Smooth muscle cell (in vitro differentiated cells): ENCODE results near the gene WWC2. TPM values are rescaled to one million over a fixed set of nuclear protein-coding genes. Genes with fewer than 3 reads are reported as not detected.

Experiments used
- DNase-seq: peaks from one replicate; lab custom pipeline; 2025; ENCODE audit not compliant: unreplicated experiment; lab: John Stamatoyannopoulos, UW
- H2AFZ ChIP-seq: fragments of 200-600 bp; sonication (generic); 2 replicates; pipeline ENCODE4 v1.6.0; 2016; ENCODE audit warnings: antibody characterized with exemption, low read depth, mild to moderate bottlenecking
- H3F3A ChIP-seq: fragments of 200-600 bp; sonication (generic); 2 replicates; pipeline ENCODE4 v1.6.0; 2017; ENCODE audit warnings: antibody characterized with exemption, low read depth
- H3K27ac ChIP-seq: fragments of 200-600 bp; sonication (generic); 2 replicates; pipeline ENCODE4 v1.5.1; 2016; ENCODE audit warnings: low read depth, mild to moderate bottlenecking
- H3K27me3 ChIP-seq: fragments of 200-600 bp; sonication (generic); 2 replicates; pipeline ENCODE4 v1.6.1; 2016; ENCODE audit warnings: low read depth, mild to moderate bottlenecking
- H3K36me3 ChIP-seq: fragments of 200-600 bp; sonication (generic); 2 replicates; pipeline ENCODE4 v1.5.1; 2016; ENCODE audit warnings: low read depth
- H3K4me1 ChIP-seq: fragments of 200-600 bp; sonication (generic); 2 replicates; pipeline ENCODE4 v1.5.1; 2016; ENCODE audit warnings: low read depth
- H3K4me2 ChIP-seq: fragments of 200-600 bp; sonication (generic); 2 replicates; pipeline ENCODE4 v1.6.0; 2016; ENCODE audit warnings: mild to moderate bottlenecking
- H3K4me3 ChIP-seq: fragments of 200-600 bp; sonication (generic); 2 replicates; pipeline ENCODE4 v1.5.1; 2016; ENCODE audit warnings: mild to moderate bottlenecking
- H3K79me2 ChIP-seq: fragments of 200-600 bp; sonication (generic); 2 replicates; pipeline ENCODE4 v1.6.0; 2016; ENCODE audit warnings: low read depth, mild to moderate bottlenecking
- H3K9ac ChIP-seq: fragments of 200-600 bp; sonication (generic); 2 replicates; pipeline ENCODE4 v1.6.0; 2016; ENCODE audit warnings: low read depth
- H3K9me3 ChIP-seq: fragments of 200-600 bp; sonication (generic); replicated peaks from 2 replicates; pipeline ENCODE4 v1.5.1; 2016; ENCODE audit warnings: low read depth
- H4K20me1 ChIP-seq: fragments of 200-600 bp; sonication (generic); 2 replicates; pipeline ENCODE4 v1.6.0; 2016; ENCODE audit warnings: low read depth
- CTCF ChIP-seq: fragments of 200-600 bp; sonication (generic); IDR thresholded peaks from 2 replicates; pipeline ENCODE4 v1.5.1; 2017; ENCODE audit warnings: borderline replicate concordance, mild to moderate bottlenecking, antibody characterized with exemption; ENCODE audit not compliant: insufficient read depth, poor library complexity, severe bottlenecking
- WGBS: methylation state at CpG from one replicate; pipeline ENCODE4 v1.1.7; 2016; ENCODE audit warnings: low lambda C conversion rate; 5-methylcytosine and 5-hydroxymethylcytosine counted together
- polyA plus RNA-seq: library from polyadenylated mRNA; unstranded; fragments of >200 nt; fragmentation: Nextera tagmentation; extraction: Ambion mirVana; gene quantifications from 2 replicates; pipeline ENCODE4 v1.2.1, GENCODE V29; 2016
- total RNA-seq: library from RNA; depleted of rRNA; stranded (reverse); fragments of >200 nt; gene quantifications from 2 replicates; pipeline ENCODE4 v1.2.3, GENCODE V29; 2014

WWC2 gene
- total and polyA plus RNA-seq, 2 experiments from 2014 or later: 11.2 to 13.5 TPM

GRCh38 chr4:183356931-183357675, 258.0 kb downstream of the WWC2 start:
- H2AFZ ChIP-seq: no peak overlapping the region
- no peaks in the 10 kb centered on the region for H3K36me3 ChIP-seq
- H3F3A ChIP-seq: no peaks in the 10 kb centered on the region
- no peaks in the 10 kb centered on the region for H3K79me2 ChIP-seq
- H4K20me1 ChIP-seq: no peaks in the 10 kb centered on the region
- no peaks in the 10 kb centered on the region for H3K27me3 ChIP-seq
- no peaks in the 10 kb centered on the region for H3K9me3 ChIP-seq
- H3K4me3 ChIP-seq: no peak overlapping the region
- no peak for DNase-seq
- H3K4me2 ChIP-seq: no peak overlapping the region
- WGBS: 85% methylated on average over 18 of the region's 20 CpGs
- no peaks in the 10 kb centered on the region for H3K4me1 ChIP-seq
- no peak for TF ChIP-seq CTCF
- no peak overlapping the region for H3K9ac ChIP-seq
- no peak overlapping the region for H3K27ac ChIP-seq

- no peak for TF ChIP-seq CTCF
- Histone ChIP-seq H3K4me1 (no peaks in the 10 kb centered on the region), H3K4me2 (no peak overlapping the region), H3K9ac (no peak overlapping the region), H2AFZ (no peak overlapping the region), H3K27ac (no peak overlapping the region), H3K36me3 (no peaks in the 10 kb centered on the region), H3K79me2 (no peaks in the 10 kb centered on the region), H3K27me3 (no peaks in the 10 kb centered on the region), H4K20me1 (no peaks in the 10 kb centered on the region), H3K4me3 (no peak overlapping the region), H3K9me3 (no peaks in the 10 kb centered on the region), H3F3A (no peaks in the 10 kb centered on the region)
- DNase-seq: no peak
- WGBS: 94% methylated on average over 13 of the region's 13 CpGs
These were observed 259.2 kb downstream of the WWC2 start for GRCh38 chr4:183358215-183358755.

GRCh38 chr4:183360161-183360919, 261.3 kb downstream of the WWC2 start:
- no peak overlapping the region for H3K4me2 ChIP-seq
- WGBS: 28% methylated on average over 11 of the region's 11 CpGs
- no peaks in the 10 kb centered on the region for H4K20me1 ChIP-seq
- H3K4me3 ChIP-seq: no peak overlapping the region
- no peak overlapping the region for H3K27ac ChIP-seq
- no peak for DNase-seq
- no peak overlapping the region for H3K9ac ChIP-seq
- no peaks in the 10 kb centered on the region for H3K4me1 ChIP-seq
- H3F3A ChIP-seq: no peaks in the 10 kb centered on the region
- no peak for TF ChIP-seq CTCF
- no peaks in the 10 kb centered on the region for H3K9me3 ChIP-seq
- no peaks in the 10 kb centered on the region for H3K36me3 ChIP-seq
- H3K27me3 ChIP-seq: no peaks in the 10 kb centered on the region
- no peak overlapping the region for H2AFZ ChIP-seq
- no peaks in the 10 kb centered on the region for H3K79me2 ChIP-seq
